ENCODE measurements around the gene PGAP3.

- no peak for TF ChIP-seq POLR2A (IDR thresholded peaks at IDR 0.05)
- no peak for TF ChIP-seq CTCF (IDR thresholded peaks at IDR 0.05)
Measured at GRCh38 chr17:39709319-39709997, 21.6 kb upstream of the PGAP3 start.

Measured in uterus (tissue), 2 donors.